NCI-H1417 (cell line): ENCODE data around the gene MRPL9.

Source experiments
- DNase-seq, 3 experiments: peaks; one replicate each; lab custom pipeline; 2025; lab: John Stamatoyannopoulos, UW

Gene MRPL9

DNA sequence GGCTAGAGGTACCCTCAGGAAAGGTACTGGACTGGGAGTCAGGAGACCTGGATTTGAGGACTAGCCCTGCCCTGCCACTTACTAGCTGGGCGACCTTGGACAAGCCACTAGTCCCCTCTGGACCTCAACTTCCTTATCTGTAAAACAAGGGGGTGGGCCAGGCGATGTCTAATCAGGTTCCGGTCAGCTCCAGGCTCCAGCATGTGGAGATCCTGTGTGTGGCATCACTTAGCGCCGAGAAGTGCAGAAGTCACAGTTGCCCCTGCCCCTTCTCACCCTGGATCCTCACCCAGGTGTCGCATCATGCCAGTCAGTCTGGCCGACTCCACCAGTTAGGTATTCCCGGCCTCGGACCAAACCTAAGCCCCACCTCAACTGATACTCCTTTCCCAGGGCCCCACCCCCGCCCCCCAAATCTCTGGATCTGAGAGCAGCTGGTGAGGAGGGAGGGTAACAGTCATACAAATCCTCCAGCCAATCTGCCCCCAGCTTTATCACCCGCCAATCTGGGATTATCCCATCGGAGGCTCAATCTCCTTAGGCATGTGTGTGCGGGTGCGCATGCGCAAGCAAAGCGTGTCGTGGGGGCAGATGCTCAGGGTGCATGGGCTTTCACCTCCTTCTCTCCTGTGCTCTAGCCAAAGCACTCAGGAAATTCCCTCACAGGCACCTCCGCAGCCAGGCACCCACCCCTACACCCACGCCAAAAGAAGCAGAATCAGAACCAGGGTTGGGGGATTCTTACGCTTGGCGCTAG is 52.1 kb downstream of the MRPL9 start:
- peak in 1 of 3 experiments; percentile 17 for DNase-seq

DNA sequence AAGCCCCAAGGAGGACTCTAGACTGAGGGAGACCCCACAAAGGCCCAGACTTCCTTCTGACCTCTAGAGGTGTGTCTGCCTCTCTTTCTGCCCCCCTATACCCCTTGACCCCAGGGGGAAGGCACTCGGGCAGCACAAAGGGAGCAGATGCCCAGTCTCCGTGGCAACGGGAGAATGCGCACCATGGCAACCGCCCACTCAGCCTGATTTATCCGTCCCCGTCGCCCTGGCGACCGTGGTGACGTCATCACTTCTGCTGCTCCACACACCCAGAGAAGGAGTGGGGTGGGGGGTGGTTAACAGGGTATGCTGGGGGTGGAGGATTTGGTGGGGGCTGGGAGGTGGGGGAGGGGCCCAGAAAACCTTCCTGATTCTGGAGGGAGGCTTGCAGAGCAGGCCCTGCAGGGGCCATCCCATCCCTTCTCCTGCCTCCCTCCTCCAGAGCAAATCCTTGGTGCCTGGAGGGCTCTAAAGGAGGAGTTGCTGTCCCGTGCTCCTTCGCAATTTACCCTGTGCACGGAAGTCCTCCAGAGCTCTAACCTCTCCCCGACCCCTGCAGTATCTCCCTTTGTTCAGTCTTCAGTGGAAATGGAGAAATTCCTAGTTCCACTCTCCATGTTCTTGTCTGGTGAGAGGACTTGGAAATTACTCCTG is 53.0 kb downstream of the MRPL9 start:
- peak; percentile 62 to 98 (median 93) for DNase-seq
